Suprapubic skin (tissue), 4 donors: Measurements from ENCODE around the gene SLC6A11.

Experiments used
- POLR2A ChIP-seq, 2 donors: fragments of 450-650 bp; IDR thresholded peaks; one replicate each; pipeline ENCODE4 v1.6.1; 2017; ENCODE audit warnings: antibody characterized with exemption in 2 of 2, mild to moderate bottlenecking in 2 of 2, moderate library complexity in 2 of 2
- POLR2AphosphoS5 ChIP-seq, 3 donors: sonication (generic); formaldehyde crosslinking; IDR thresholded peaks; one replicate each; pipeline ENCODE4 v1.6.1; 2017; ENCODE audit warnings: antibody characterized with exemption in 3 of 3
- TF ChIP-seq, protein P1 (sequence below), 2 donors: fragments of 200-600 bp in 1 of 2; fragments of 450-650 bp in 1 of 2; sonication (generic) in 1 of 2; IDR thresholded peaks; one replicate each; pipeline ENCODE4 v1.5.1; 2016 to 2019; ENCODE audit warnings: antibody characterized with exemption in 2 of 2, mild to moderate bottlenecking in 1 of 2, moderate library complexity in 1 of 2

DNA sequence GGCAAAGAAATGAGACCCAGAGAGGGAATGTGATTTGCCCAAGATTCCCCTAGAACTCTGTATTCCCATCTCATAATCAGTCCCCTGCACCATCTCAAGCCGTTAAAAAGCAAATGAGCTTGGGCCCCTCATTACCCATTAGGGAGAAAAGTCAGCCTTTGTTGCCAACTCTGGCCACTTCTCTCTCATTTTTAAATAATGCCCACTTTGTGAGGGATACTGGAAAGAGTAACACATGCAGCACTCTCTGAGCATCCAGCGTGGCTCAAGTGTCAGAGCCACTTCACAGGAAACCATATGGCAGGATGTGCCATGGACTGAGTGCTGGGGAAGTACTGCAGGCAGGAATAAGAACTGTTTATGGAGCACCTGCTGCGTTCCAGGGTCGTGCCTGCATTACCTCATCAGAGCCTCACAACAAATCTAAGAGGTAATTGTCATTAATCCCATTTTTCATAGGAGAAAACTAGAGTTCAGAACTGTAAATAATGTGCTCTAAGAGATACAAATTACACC is 126.7 kb downstream of the SLC6A11 start:
- TF ChIP-seq, protein P1, sequence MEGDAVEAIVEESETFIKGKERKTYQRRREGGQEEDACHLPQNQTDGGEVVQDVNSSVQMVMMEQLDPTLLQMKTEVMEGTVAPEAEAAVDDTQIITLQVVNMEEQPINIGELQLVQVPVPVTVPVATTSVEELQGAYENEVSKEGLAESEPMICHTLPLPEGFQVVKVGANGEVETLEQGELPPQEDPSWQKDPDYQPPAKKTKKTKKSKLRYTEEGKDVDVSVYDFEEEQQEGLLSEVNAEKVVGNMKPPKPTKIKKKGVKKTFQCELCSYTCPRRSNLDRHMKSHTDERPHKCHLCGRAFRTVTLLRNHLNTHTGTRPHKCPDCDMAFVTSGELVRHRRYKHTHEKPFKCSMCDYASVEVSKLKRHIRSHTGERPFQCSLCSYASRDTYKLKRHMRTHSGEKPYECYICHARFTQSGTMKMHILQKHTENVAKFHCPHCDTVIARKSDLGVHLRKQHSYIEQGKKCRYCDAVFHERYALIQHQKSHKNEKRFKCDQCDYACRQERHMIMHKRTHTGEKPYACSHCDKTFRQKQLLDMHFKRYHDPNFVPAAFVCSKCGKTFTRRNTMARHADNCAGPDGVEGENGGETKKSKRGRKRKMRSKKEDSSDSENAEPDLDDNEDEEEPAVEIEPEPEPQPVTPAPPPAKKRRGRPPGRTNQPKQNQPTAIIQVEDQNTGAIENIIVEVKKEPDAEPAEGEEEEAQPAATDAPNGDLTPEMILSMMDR (IDR thresholded peaks at IDR 0.05): no peak
- TF ChIP-seq POLR2AphosphoS5 (IDR thresholded peaks at IDR 0.05) (no peak), POLR2A (IDR thresholded peaks at IDR 0.05) (no peak)
